GM18498 (cell line): ENCODE data around the gene CA5A.
"Not testable (repeated sequence)": the region's sequence is repeated elsewhere in the genome, so short reads cannot be mapped to it uniquely, and the experiment has no call there.

ENCODE experiments used
- ATAC-seq: cut with Tn5 transposase; IDR thresholded peaks from one replicate; pipeline ENCODE4 v1.9.1; 2021; ENCODE audit warnings: mild to moderate bottlenecking, moderate library complexity; ENCODE audit not compliant: unreplicated experiment

The CA5A gene

GRCh38 chr16:87926246-87927194, 9.8 kb downstream of the CA5A start:
- ATAC-seq: no peak

- ATAC-seq: no peak
These were observed 11.3 kb downstream of the CA5A start for GRCh38 chr16:87924811-87925670.

GRCh38 chr16:87924041-87924810, 12.1 kb downstream of the CA5A start:
- ATAC-seq: peak; percentile 76

GRCh38 chr16:87922250-87922871, 14.0 kb downstream of the CA5A start:
- ATAC-seq: no peak

GRCh38 chr16:87921236-87921773, 15.0 kb downstream of the CA5A start:
- no peak for ATAC-seq

GRCh38 chr16:87919681-87919994, 16.7 kb downstream of the CA5A start:
- no peak for ATAC-seq

GRCh38 chr16:87918866-87919680, 17.3 kb downstream of the CA5A start:
- ATAC-seq: no peak

GRCh38 chr16:87918338-87918737, 18.0 kb downstream of the CA5A start:
- no peak for ATAC-seq

- ATAC-seq: no peak
These were observed 18.8 kb downstream of the CA5A start for GRCh38 chr16:87917503-87917902.

- no peak for ATAC-seq
These were observed 21.5 kb downstream of the CA5A start for GRCh38 chr16:87914812-87915211.

- not testable (repeated sequence) for ATAC-seq
These were observed 22.2 kb downstream of the CA5A start for GRCh38 chr16:87914021-87914725.

- not testable (repeated sequence) for ATAC-seq
These were observed 23.6 kb downstream of the CA5A start for GRCh38 chr16:87912691-87913090.

- ATAC-seq: not testable (repeated sequence)
These were observed 25.1 kb downstream of the CA5A start for GRCh38 chr16:87911106-87911763.

GRCh38 chr16:87909203-87909935, 27.0 kb downstream of the CA5A start:
- peak; percentile 82 for ATAC-seq

GRCh38 chr16:87908101-87908500, 28.2 kb downstream of the CA5A start:
- ATAC-seq: not testable (repeated sequence)

- not testable (repeated sequence) for ATAC-seq
These were observed 30.8 kb downstream of the CA5A start for GRCh38 chr16:87905521-87905920.

GRCh38 chr16:87904963-87905362, 31.4 kb downstream of the CA5A start:
- ATAC-seq: not testable (repeated sequence)

GRCh38 chr16:87900489-87900888, 35.8 kb downstream of the CA5A start:
- not testable (repeated sequence) for ATAC-seq
